COLO668 (cell line): ENCODE results near the gene STARD10.
"Not testable (repeated sequence)": the region's sequence is repeated elsewhere in the genome, so short reads cannot be mapped to it uniquely, and the experiment has no call there.

Experiments
- DNase-seq: peaks from one replicate; lab custom pipeline; 2025; ENCODE audit not compliant: unreplicated experiment; lab: John Stamatoyannopoulos, UW

STARD10 gene

DNA sequence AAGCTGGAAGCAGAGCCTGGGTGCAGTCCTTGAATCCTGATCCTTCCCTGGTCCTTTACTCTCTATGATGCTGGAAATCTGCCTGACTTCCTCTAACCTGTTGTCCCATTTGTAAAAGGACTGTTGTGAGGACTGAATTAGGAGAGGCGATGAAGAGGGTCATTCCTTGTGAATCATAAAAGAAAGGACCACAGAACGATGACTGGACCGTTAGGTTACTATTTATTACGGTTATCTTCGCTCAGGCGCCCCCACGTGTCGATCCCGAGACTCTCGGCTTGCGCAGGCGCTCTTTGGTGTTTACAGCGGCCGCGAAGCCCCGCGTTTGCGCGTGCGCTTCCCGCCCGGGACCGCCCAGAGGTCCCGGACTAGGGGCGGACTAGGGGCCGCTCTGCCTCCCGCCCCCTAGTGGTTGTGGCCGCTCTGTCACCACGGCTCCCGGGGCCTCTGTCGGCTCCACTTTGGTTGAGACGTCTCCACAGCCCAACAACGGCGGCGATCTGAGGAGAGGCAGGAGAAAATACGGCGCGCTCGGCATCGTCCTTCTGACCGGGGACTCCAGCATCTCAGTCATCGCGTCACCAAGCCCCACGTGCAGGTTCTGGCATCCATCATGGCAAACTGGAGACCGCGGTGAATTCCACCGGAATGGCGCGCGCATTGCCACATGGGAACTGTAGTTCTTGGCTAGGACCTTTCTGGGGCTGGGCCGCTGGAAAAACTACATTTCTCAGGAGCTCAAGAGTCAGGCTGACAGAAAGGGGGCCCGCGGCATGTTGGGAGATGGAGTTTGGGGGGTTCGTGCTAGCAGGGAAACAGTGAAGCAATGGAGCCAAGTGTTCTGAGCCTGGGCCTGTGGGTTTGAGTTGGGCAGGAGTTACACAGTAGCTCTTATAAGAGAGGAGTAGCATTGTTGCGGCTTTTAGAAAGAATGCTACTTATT lies at the start of gene STARD10:
Gene STARD10, minus strand, starts transcription at position 623 of the 943 bp plus-strand sequence. CDS start 12,866 bp downstream, outside the sequence.
- DNase-seq: peak; percentile 92

DNA sequence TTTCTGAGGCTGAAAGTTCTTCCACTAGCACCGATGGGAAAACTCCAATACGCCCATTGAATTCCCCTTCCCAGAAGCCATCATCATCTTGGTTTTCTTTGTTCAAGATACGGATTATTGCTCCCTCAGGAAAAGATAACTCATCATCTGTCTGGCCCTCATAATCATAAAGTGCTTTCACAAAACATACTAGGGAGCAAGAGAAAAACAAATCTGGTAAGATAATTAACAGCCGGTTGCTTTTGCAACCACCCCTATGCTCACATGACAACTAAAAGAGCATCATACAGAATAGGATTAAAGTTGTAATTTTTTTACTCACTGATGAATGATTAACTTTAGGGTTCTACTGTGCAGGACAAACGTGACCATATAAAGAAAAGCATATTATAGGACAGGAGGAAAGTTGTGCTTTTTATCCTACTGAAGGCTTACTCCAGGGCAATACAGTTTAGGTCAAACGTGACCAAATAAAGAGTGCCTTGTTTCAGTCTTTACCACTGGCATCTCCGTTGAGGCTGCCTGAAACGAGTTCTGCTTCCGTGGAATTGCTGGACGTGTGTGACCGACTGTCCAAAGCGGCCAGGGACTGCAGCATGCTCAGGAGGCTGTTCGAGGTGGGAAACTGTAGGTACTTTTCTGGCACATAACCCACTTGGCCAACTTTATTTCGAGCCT lies 48.9 kb upstream of the STARD10 start:
- DNase-seq: no peak

DNA sequence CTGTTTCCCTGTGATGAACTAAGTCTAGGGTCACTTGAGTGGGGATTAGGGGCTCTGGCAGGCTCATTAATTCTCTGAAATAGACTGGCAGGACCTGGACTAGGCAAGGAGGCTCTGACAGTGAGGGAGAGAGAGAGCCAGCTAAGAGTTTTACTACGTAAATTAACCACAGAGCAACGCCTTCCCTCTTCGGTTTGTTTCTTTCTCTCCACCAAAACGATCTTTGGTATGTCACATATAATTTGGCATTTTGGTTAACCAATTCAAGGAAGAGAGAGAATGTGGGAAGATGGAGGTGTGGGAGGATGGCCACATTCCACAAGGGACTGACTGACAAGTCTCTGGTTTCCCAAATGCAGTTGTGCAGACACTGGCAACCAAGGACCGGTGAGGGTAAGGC lies 48.3 kb upstream of the STARD10 start:
- no peak for DNase-seq

GRCh38 chr11:72841397-72841796 lies 47.5 kb upstream of the STARD10 start:
- no peak for DNase-seq

DNA sequence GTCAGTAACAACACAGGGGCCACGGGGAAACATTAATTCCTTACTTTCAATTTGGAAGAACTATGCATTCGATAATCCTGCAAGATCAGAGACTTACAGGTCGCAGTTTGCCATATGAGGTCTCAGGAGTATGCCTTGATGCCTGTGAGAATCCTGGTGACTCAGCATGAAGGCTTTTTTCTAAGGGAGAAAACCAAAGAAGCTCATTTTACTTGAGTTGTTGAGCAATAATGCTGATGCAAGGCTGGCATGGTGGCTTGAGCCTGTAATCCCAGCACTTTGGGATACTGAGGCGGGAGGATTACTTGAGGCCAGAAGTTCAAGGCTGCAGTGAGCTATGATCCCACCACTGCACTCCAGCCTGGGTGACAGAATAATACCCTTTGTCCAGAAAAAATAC lies 46.9 kb upstream of the STARD10 start:
- DNase-seq: no peak

GRCh38 chr11:72838691-72839305 lies 45.0 kb upstream of the STARD10 start:
- no peak for DNase-seq

DNA sequence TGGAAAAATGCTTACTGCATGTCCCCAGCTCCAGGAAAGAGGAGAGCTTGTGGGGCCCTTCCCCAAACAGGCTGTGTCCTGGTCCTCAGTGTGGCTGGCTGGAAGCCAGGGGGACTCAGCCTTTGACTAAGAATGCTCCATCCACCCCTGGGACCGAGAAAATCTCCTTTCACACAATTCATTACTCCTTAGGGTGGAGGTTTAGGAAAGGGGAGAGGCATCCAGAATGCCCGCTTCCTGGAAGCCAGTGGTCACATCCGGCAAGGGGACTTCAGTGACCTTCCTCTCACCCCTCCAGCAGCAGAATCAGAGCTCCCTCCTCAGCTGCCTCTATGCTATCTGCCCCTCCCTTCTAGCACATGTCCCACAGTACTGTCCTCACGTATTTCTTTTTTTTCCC lies 42.3 kb upstream of the STARD10 start:
- no peak for DNase-seq

DNA sequence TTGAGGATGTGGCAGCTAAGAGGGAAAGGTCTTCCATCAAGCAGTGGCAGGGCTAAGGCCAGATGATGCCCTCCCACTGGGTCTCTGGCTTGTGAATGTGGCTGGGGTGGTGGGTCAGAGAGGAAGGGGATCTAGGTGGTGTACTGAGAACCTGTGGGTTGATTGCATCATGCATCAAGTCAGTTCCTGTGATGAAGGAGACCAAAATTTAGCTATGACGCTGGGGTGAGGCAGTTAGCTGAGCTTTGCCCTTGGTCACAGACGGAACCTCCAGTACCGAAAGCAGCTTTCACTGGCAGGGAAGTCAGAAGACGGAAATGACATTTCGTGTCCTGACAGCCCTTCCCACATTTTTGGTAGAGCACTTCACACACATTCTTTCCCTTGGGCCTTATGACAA lies 41.1 kb upstream of the STARD10 start:
- DNase-seq: no peak

DNA sequence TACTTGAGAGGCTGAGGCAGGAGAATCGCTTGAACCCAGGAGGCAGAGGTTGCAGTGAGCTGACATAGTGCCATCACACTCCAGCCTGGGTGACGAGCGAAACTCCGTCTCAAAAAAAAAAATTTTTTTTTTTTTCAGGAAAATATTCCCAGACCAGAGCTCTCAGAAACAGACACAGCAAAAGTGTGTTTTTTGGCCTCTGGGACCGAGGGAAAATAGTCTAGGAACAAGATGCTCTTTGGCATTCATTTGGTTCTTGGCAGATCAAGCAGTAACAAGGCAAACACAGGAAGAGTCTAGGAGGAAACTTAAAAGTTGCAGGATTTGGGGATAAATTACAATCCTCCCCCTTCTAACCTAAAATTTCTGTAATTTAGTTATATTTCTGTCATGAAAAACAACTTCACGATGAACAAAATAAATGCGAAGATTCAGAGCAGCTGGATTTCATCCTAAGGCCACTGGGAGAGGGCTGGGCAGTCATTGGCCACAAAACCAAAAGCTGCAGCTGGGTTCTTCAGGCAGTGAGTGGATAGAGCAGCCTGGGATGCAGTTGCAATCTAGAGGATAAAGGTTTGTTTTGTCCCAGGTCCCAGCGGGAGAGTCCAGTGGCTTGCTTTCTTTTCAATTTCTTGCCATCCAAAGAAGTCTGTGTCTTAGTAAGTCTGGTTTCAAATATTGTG lies 40.1 kb upstream of the STARD10 start:
- no peak for DNase-seq

DNA sequence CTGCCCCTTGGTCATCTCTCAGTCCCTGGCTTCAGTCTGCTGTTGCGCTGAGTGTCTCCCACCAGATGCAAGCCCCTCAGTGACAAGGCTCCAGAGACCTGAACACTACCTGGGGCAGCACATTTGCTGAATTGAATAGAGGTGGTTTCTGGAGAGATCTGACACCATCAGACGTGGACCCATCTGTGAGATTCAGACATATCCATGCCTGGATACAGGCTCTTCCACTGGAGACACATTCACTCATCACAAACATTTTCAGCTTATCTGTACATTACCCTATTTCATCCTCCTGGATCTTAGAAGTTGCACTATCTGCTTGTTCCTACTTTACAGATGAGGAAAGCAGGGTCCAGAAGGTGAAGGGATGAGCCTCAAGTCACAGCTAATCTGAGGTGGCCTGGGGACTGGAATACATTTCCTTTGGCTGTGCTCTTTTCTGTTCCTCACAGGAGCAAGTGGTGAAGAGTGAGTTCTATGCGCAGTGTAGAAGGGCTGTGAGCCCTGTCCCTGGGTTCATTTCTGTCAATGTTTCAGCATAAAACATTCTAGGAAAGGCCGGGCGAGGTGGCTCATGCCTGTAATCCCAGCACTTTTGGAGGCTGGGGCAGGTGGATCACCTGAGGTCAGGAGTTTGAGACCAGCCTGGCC lies 39.4 kb upstream of the STARD10 start:
- DNase-seq: no peak

DNA sequence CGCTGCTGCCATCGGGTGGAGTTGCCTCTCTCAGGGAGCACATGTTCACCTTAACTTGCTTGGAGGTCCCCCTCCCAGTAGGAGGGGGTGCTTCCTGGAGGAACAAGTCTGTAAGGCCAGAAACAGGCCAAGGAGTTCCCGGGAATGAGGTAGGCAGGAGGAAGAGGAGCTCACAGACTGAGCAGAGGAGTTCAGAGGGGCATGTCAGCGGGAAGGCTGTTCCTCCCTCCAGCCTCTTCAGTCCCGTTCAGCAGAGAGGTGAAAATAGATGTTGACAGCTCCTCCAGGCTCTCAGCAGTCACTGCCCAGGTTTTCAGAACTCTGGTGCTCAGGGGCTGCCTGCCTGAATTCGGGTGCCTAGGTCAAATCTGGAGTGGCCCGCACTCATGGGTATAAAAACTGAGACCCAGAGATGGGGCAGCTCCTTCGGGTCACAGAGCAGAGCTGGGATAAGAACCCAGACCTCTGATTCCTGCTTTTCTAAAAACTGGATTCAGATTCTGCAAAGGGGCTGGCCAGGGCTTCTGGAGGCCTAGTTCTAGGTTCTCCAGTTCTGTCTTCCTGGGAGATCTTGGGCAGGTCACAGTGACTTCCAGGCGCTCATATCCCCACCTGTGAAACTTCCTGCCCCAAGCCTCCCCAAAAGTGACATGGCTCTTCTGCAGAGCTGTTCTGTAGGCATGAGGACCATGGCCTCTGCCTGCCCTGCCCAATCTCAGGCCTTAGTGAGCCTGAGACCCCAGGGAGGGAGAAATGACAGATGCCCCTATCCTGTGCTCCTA lies 38.6 kb upstream of the STARD10 start:
- no peak for DNase-seq

DNA sequence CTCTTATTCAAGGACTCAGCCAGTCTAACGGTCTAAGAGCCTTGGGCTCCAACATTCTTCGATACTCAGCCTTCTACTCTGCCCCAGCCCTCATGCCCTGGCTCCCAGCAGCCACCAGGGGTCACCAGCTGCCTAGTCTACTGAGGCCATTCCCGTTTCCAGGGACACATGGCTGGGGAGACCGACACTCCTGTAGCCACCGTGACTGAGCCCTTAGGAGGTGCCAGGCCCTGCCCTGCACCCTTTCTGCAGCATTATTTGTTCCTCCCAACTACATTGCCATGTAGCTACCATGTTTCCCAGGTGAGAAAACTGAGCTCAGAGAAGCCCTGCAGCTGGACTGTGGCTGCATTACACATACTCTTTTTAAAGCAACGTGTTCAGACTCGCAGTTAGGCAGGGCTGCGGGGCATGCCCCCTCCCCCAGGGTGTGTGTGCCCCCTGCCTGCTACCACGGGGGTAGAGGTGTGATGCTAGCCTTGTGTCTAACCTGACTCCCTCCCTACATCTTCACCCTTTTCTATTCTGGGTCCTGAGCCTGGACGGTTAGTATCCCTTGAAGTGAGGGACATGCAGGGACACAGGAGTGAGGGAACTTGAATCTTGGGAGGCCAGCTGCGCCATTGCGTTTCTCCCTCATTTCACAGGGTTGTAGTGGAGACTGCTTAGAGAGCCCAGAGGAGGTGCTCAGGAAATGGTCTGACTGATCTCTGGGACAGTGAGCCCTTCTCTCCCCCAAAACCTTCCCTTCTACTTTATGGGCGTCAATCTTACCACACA lies 37.9 kb upstream of the STARD10 start:
- peak; percentile 58 for DNase-seq

DNA sequence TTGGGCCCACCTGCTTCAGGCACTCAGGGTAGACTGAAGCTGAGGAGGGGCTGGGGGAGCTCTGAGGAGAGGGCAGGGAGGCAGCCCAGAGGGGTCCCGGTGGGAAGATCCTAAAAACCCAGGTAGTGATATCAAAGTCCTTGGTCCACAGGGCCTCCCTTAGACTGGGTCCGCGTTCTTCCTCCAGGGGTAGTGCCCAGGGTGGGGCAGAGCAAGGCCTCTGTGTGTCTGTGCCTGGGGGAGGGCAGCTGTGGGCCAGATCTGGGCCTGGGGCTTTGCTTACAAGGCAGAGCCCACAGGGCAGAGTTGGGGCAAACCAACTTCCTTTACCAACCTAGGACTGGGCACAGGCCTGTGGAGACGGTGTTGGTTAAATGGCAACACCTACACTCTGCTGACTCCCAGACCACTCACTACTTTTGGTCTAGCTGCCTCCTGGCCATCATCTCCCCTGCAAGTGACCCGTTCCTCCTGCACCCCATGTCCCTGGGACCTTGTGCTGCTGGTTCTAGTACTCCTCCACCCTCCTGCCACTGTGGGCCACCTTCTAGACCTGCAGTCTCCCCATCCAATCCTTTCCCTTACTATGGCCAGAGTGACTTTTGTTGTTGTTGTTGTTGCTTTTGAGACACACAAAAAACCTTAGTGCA lies 36.2 kb upstream of the STARD10 start:
- DNase-seq: no peak

DNA sequence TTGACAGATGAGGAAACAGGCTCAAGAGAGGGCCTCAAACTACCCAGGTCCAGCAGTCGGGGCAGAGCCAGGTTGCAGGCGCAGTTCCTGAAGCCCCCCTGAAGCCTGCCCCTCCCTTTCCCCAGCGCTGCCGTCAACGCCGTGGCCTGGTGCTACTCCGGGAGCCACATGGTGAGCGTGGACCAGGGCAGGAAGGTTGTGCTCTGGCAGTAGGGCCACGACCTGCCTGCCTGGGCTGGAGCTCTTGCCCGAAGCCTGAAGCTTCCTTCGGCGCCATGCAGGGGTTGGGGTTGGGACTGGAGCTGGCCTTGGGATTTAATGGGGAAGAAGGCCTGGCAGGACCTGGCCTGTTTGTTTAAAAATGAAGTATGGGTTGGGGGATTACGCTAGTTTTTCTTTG lies 35.3 kb upstream of the STARD10 start:
- no peak for DNase-seq

DNA sequence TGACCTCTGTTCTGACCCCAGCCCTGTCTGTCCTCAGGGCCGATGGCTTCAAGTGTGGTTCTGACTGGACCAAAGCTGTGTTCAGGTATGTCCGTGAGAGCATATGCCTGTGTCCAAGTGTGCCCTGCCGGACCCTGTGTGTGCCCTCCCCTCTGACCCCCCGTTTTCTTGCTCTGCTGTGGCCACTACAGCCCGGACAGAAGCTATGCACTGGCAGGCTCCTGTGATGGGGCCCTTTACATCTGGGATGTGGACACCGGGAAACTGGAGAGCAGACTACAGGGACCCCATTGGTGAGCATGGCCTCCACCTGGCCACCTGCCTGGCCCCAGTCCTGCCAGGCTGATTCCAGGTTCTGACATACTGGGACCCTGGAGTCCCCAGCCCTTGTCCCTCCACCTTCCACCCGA lies 34.9 kb upstream of the STARD10 start:
- no peak for DNase-seq

DNA sequence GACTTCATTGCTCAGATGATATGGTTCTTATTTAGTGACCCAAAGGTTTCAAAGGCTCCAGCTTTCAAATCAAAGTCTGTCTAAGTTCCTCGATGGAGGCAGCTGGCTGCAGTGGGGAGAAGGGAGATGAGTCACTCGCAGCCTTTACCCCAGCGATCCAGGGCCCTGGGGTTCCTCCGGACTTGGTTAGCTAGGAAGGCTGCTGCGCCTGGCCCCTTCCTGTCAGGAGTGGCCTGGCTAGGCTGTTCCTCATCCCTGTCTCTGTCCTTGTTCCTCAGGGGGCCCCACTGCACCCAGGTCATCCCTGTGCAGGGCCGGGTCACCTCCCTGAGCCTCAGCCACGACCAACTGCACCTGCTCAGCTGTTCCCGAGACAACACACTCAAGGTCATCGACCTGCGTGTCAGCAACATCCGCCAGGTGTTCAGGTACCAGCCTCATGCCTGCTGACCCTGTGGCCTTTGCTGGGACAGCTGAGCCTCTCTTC lies 34.3 kb upstream of the STARD10 start:
- DNase-seq: peak; percentile 55

DNA sequence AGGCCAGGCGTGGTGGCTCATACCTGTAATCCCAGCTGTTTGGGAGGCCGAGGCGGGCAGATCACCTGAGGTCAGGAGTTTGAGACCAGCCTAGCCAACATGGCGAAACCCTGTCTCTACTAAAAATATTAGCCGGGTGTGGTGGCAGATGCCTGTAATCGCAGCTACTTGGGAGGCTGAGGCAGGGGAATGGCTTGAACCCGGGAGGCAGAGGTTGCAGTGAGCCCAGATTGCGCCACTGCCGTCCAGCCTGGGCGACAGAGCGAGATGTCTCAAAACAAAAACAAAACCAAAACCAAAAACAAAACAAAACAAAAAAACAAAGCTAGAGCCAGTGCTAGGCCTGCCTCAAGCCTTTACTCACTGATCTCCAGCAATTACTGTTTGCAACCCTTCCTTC lies 33.8 kb upstream of the STARD10 start:
- not testable (repeated sequence) for DNase-seq

- DNase-seq: no peak
These were observed 33.2 kb upstream of the STARD10 start for GRCh38 chr11:72826942-72827480.
